Loucy (cell line): Measurements from ENCODE around the gene PKD1.

Experiments
- H2AFZ ChIP-seq: fragments of 200-600 bp; sonication (generic); 2 replicates; pipeline ENCODE4 v1.6.0; 2016; ENCODE audit warnings: antibody characterized with exemption, mild to moderate bottlenecking, low read length, moderate library complexity
- H3F3A ChIP-seq: fragments of 200-600 bp; 2 replicates; pipeline ENCODE4 v1.6.0; 2016; ENCODE audit warnings: antibody characterized with exemption, low read depth, mild to moderate bottlenecking
- H3K27me3 ChIP-seq: fragments of 200-600 bp; sonication (generic); 2 replicates; pipeline ENCODE4 v1.6.1; 2014; ENCODE audit warnings: low read length, mild to moderate bottlenecking; ENCODE audit not compliant: insufficient read depth, poor library complexity, severe bottlenecking
- H3K36me3 ChIP-seq: fragments of 200-600 bp; sonication (generic); 2 replicates; pipeline ENCODE4 v1.6.1; 2016; ENCODE audit warnings: low read length; ENCODE audit not compliant: insufficient read depth
- H3K4me1 ChIP-seq: fragments of 200-600 bp; sonication (generic); 2 replicates; pipeline ENCODE4 v1.5.1; 2014; ENCODE audit warnings: low read length, mild to moderate bottlenecking; ENCODE audit not compliant: insufficient read depth, poor library complexity, severe bottlenecking
- H3K4me2 ChIP-seq: fragments of 200-600 bp; sonication (generic); 2 replicates; pipeline ENCODE4 v1.6.0; 2014; ENCODE audit warnings: antibody characterized with exemption, low read length, low read depth, mild to moderate bottlenecking; ENCODE audit not compliant: poor library complexity, severe bottlenecking
- H3K4me3 ChIP-seq: fragments of 200-600 bp; sonication (generic); 2 replicates; pipeline ENCODE4 v1.5.1; 2014; ENCODE audit warnings: low read length, mild to moderate bottlenecking, mixed read lengths; ENCODE audit not compliant: poor library complexity, severe bottlenecking
- H3K79me2 ChIP-seq: fragments of 200-600 bp; sonication (generic); 2 replicates; pipeline ENCODE4 v1.6.1; 2014; ENCODE audit warnings: low read length; ENCODE audit not compliant: insufficient read depth
- H3K9ac ChIP-seq: fragments of 200-600 bp; sonication (generic); 2 replicates; pipeline ENCODE4 v1.6.0; 2014; ENCODE audit warnings: mild to moderate bottlenecking, low read depth, low read length, moderate library complexity; ENCODE audit not compliant: poor library complexity, severe bottlenecking
- H3K9me2 ChIP-seq: fragments of 200-600 bp; sonication (generic); replicated peaks from 2 replicates; pipeline ENCODE4 v1.6.1; 2016; ENCODE audit warnings: low read depth, low read length, mixed read lengths
- H3K9me3 ChIP-seq: fragments of 200-600 bp; sonication (generic); 2 replicates; pipeline ENCODE4 v1.6.1; 2014; ENCODE audit warnings: mild to moderate bottlenecking, antibody characterized with exemption, low read length, low read depth; ENCODE audit not compliant: insufficient read depth
- H4K20me1 ChIP-seq: fragments of 200-600 bp; sonication (generic); 2 replicates; pipeline ENCODE4 v1.6.0; 2014; ENCODE audit warnings: antibody characterized with exemption, low read length, mild to moderate bottlenecking; ENCODE audit not compliant: insufficient read depth, poor library complexity, severe bottlenecking
- CTCF ChIP-seq: fragments of 200-600 bp; sonication (generic); conservative IDR thresholded peaks from 2 replicates; pipeline ENCODE4 v1.5.1; 2014; ENCODE audit warnings: mild to moderate bottlenecking, antibody characterized with exemption, low read length
- EZH2phosphoT487 ChIP-seq: fragments of 200-600 bp; IDR thresholded peaks from 2 replicates; pipeline ENCODE4 v1.6.1; 2018; ENCODE audit warnings: antibody characterized with exemption, mild to moderate bottlenecking, moderate library complexity, borderline replicate concordance

Gene PKD1

GRCh38 chr16:2150418-2151187 lies 14.9 kb upstream of the PKD1 start:
- peaks cover 47% of the 10 kb centered on the region for H4K20me1 ChIP-seq
- H3K36me3 ChIP-seq, result no peaks in the 10 kb centered on the region
- H3K79me2 ChIP-seq, result peaks cover 41% of the 10 kb centered on the region
- H2AFZ ChIP-seq, result no peak overlapping the region
- no peaks in the 10 kb centered on the region for H3K9me3 ChIP-seq
- H3K4me1 ChIP-seq, result no peaks in the 10 kb centered on the region
- no peak overlapping the region for H3K4me2 ChIP-seq
- no peak overlapping the region for H3K9ac ChIP-seq
- no peaks in the 10 kb centered on the region for H3F3A ChIP-seq
- peaks cover 4% of the 10 kb centered on the region for H3K27me3 ChIP-seq
- TF ChIP-seq CTCF, result no peak
- no peak for TF ChIP-seq EZH2phosphoT487
- H3K9me2 ChIP-seq, result no peaks in the 10 kb centered on the region
- no peak overlapping the region for H3K4me3 ChIP-seq

DNA sequence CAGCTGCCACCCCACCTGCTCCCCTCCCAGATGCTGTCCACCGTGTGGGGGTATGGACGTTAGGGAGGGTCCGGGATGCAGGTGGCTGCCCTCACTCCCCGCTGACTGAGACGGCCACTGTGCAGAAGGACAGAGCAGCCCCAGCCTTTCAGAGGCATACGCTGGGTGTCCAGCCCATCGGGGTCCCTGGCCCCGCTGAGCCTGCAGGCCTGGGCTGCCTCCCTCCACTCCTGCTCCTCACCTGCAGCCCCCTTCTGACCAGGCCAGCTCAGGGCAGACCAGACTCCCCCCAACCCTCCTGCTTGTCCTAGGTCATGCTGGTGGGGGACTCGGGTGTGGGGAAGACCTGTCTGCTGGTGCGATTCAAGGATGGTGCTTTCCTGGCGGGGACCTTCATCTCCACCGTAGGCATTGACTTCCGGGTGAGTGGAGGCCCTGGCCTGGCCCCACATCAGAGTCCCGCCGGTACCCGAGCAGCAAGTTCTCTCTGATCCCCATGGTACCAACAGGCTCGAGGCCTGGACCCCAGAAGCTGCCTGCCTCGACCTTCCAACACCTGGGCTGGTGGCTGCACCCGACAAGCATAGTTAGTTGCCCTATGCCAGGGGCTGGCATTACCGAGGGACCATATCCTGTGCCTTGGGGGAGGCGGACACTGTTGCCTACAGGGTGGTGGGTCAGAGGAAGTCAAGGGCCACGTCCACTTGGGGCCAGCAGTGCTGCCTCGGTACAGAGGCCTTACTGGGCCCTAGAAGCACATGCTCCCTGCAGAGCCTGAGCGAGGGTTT lies 14.1 kb upstream of the PKD1 start:
- Histone ChIP-seq H3F3A (no peaks in the 10 kb centered on the region), H3K4me1 (no peaks in the 10 kb centered on the region), H3K36me3 (no peaks in the 10 kb centered on the region), H3K9me3 (no peaks in the 10 kb centered on the region), H3K9ac (no peak overlapping the region), H2AFZ (no peak overlapping the region), H3K4me3 (peak overlapping the region; percentile 56), H4K20me1 (peaks cover 45% of the 10 kb centered on the region), H3K4me2 (peak overlapping the region; percentile 58), H3K9me2 (no peaks in the 10 kb centered on the region), H3K79me2 (peaks cover 37% of the 10 kb centered on the region), H3K27me3 (peaks cover 2% of the 10 kb centered on the region)
- TF ChIP-seq CTCF (no peak), EZH2phosphoT487 (no peak)

DNA sequence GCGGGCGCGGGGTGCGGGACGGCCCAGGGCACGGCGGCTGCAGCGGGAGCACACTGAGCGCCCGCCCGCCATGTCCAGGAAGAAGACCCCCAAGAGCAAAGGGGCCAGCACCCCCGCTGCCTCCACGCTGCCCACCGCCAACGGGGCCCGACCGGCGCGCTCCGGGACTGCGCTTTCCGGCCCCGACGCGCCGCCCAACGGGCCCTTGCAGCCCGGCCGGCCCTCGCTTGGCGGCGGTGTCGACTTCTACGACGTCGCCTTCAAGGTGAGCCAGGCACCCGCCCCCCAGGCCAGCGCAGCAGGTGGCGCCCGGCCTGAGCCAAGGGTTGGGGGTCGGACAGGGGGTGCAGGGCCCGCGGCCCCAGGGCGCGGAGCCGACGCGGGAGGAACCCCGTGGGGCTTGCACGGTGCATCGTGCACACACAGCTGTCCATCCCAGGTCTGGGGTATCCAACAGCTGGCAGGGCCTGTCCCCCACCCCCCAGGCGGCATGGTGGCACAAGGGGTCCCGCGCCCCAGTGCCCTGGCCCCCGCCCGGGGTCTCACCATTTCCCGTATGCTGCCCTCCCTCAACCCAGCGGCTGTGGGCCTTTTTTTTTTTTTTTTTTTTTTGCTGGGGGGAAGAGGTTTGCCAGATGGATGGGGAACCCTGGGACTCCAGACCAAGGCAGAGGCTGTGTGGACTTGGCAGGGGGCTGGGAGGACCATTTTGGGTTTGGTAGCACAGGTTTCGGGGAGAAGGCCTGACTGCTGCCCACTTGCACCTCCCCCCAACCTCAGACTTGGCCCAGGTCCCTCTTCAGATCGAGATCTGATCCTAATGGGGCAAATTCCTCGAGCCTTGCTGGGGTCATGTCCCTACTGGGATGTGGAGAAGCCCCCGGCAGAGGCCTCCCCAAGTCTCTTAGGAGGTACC lies 13.3 kb upstream of the PKD1 start:
- H3K9me3 ChIP-seq, result no peaks in the 10 kb centered on the region
- H3K36me3 ChIP-seq, result no peaks in the 10 kb centered on the region
- no peaks in the 10 kb centered on the region for H3K9me2 ChIP-seq
- peaks cover 36% of the 10 kb centered on the region for H4K20me1 ChIP-seq
- no peaks in the 10 kb centered on the region for H3F3A ChIP-seq
- H3K27me3 ChIP-seq, result no peaks in the 10 kb centered on the region
- H3K4me3 ChIP-seq, result peak overlapping the region; percentile 56
- TF ChIP-seq CTCF, result no peak
- TF ChIP-seq EZH2phosphoT487, result no peak
- H3K9ac ChIP-seq, result peak overlapping the region; percentile 50
- H2AFZ ChIP-seq, result no peak overlapping the region
- no peaks in the 10 kb centered on the region for H3K4me1 ChIP-seq
- peak overlapping the region; percentile 58 for H3K4me2 ChIP-seq
- peaks cover 29% of the 10 kb centered on the region for H3K79me2 ChIP-seq
